Stimulated activated CD4-positive, alpha-beta T cell treated with anti-CD3 and anti-CD28 coated beads, Interleukin-4, amount 100 ng/mL, for 4 hours (primary cell): ENCODE measurements around the gene MYO9B.

ENCODE experiments used
- DNase-seq, 2 experiments: peaks; one replicate each; pipeline ENCODE4 v3.0.0-alpha.2; 2020

Gene MYO9B

GRCh38 chr19:17061205-17061604, 14.4 kb upstream of the MYO9B start:
- no peak for DNase-seq

- no peak for DNase-seq
Observed at GRCh38 chr19:17061691-17062090, 13.9 kb upstream of the MYO9B start.

GRCh38 chr19:17063428-17063827, 12.1 kb upstream of the MYO9B start:
- no peak for DNase-seq

- DNase-seq = no peak
Observed at GRCh38 chr19:17069193-17069592, 6.4 kb upstream of the MYO9B start.

- DNase-seq = no peak
Observed at GRCh38 chr19:17070421-17070820, 5.2 kb upstream of the MYO9B start.

GRCh38 chr19:17070912-17071311, 4.7 kb upstream of the MYO9B start:
- no peak for DNase-seq

- no peak for DNase-seq
Observed at GRCh38 chr19:17073869-17074633, 1.5 kb upstream of the MYO9B start.

GRCh38 chr19:17074634-17075034, 943 bp upstream of the MYO9B start:
- DNase-seq = no peak

- DNase-seq = peak; percentile 33 to 45
Observed at GRCh38 chr19:17075864-17076542, 426 bp downstream of the MYO9B start.

- DNase-seq = no peak
Observed at GRCh38 chr19:17076543-17076991, 990 bp downstream of the MYO9B start.

GRCh38 chr19:17077447-17078028, 2.0 kb downstream of the MYO9B start:
- DNase-seq = no peak

- no peak for DNase-seq
Observed at GRCh38 chr19:17078036-17078919, 2.7 kb downstream of the MYO9B start.

- DNase-seq = no peak
Observed at GRCh38 chr19:17078920-17079709, 3.5 kb downstream of the MYO9B start.

GRCh38 chr19:17079710-17080439, 4.3 kb downstream of the MYO9B start:
- DNase-seq = peak; percentile 65 to 66

- no peak for DNase-seq
Observed at GRCh38 chr19:17080440-17080801, 4.8 kb downstream of the MYO9B start.

- no peak for DNase-seq
Observed at GRCh38 chr19:17081672-17082630, 6.4 kb downstream of the MYO9B start.

- DNase-seq = no peak
Observed at GRCh38 chr19:17086120-17086519, 10.5 kb downstream of the MYO9B start.

- no peak for DNase-seq
Observed at GRCh38 chr19:17086834-17087233, 11.3 kb downstream of the MYO9B start.

GRCh38 chr19:17088552-17088951, 13.0 kb downstream of the MYO9B start:
- DNase-seq = no peak

- DNase-seq = peak in 1 of 2 experiments; percentile 49
Observed at GRCh38 chr19:17090583-17090982, 15.0 kb downstream of the MYO9B start.
